Loucy (cell line): ENCODE data around the gene ASXL3.

ENCODE experiments used
- CTCF ChIP-seq: fragments of 200-600 bp; sonication (generic); conservative IDR thresholded peaks from 2 replicates; pipeline ENCODE4 v1.5.1; 2014; ENCODE audit warnings: mild to moderate bottlenecking, antibody characterized with exemption, low read length
- EZH2phosphoT487 ChIP-seq: fragments of 200-600 bp; IDR thresholded peaks from 2 replicates; pipeline ENCODE4 v1.6.1; 2018; ENCODE audit warnings: antibody characterized with exemption, mild to moderate bottlenecking, moderate library complexity, borderline replicate concordance

- TF ChIP-seq CTCF = no peak
- no peak for TF ChIP-seq EZH2phosphoT487
These were observed 132.2 kb downstream of the ASXL3 start for GRCh38 chr18:33710269-33710668.
